A549 treated with CpdA at 1 μM for 4 hours (cell line): ENCODE measurements around the gene USHBP1. TPM values are rescaled to one million over a fixed set of nuclear protein-coding genes. Genes with fewer than 3 reads are reported as not detected.

Source experiments
- total RNA-seq: library from RNA; stranded (reverse); fragments of 200-300 nt; extraction: Qiagen RNA extraction; gene quantifications from 5 replicates; pipeline ENCODE4 v1.2.3, GENCODE V29; 2022; ENCODE audit warnings: low read depth

USHBP1 gene, protein sequence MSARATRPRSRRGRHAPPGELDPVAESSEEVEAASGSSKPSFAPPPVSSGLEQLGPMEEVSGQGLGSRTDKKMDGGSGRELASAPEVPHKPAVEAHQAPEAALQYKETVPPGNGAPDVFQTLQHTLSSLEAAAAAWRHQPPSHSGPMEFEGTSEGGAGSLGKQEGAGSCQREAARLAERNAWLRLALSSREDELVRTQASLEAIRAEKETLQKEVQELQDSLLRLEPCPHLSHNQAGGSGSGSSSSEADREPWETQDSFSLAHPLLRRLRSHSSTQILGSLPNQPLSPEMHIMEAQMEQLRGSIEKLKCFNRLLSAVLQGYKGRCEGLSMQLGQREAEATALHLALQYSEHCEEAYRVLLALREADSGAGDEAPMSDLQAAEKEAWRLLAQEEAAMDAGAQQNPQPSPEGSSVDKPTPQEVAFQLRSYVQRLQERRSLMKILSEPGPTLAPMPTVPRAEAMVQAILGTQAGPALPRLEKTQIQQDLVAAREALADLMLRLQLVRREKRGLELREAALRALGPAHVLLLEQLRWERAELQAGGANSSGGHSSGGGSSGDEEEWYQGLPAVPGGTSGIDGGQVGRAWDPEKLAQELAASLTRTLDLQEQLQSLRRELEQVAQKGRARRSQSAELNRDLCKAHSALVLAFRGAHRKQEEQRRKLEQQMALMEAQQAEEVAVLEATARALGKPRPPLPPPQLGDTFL
- not detected in 5 replicates for total RNA-seq

DNA sequence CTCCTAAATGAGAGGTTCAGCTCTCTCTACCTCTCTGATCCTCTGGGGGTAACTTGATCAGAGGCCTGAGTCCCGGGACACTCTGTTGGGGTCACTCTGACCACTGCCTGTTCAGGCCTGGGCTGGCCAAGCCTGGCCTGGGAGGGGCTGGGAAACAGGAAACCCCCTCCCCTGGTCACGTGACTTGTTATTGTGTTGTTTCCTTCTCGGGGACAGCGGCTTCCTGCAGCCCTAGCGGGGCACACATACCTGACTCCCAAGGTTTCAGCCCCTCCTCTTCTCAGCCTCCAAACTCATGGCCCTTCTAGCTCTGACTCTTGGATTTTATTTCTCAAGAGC, at the start of gene USHBP1:
Gene USHBP1 (minus strand): TSS at position 105 of the 339 bp plus-strand sequence. CDS start 446 bp downstream, outside the sequence.

DNA sequence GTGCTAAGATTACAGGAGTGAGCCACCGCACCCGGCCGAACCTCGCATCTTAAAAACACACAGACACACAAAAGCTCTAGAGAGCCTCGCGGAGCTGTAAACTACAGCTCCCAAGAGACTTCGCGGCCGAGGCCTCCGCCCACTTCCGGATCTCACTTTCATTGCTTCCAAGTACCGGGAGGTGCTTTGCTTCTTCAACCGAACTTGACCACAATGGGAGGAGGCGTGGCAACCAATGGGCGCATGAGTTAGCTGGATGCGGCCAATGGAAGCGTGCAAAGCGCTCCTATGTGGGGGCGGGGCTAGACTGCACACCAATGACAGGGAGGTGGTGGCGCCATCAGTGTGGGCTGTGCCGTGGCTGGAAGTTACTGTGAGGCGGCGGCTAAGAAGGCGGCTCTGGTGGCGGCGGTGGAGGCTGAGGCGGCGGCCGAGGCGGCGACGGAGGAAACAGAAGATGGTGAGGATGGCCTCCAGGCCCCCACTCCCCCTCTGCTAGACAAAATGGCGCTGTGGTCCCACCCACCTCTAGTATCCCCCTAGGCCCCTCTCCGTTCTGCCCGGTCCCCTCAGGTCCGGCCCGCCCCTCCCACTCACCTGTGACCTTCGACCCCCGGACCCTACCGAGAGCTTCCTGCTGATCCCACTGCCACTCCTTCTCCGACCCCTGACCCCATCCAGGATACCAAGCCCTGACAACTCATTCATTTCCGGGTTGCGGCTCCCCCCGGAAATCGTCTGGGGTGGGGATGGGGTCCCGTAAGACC, 44.8 kb upstream of the USHBP1 start, which contains the start of gene DDA1:
Gene DDA1 (plus strand): TSS at position 366 of the 767 bp plus-strand sequence. CDS start 92 bp downstream, at position 458.

DNA sequence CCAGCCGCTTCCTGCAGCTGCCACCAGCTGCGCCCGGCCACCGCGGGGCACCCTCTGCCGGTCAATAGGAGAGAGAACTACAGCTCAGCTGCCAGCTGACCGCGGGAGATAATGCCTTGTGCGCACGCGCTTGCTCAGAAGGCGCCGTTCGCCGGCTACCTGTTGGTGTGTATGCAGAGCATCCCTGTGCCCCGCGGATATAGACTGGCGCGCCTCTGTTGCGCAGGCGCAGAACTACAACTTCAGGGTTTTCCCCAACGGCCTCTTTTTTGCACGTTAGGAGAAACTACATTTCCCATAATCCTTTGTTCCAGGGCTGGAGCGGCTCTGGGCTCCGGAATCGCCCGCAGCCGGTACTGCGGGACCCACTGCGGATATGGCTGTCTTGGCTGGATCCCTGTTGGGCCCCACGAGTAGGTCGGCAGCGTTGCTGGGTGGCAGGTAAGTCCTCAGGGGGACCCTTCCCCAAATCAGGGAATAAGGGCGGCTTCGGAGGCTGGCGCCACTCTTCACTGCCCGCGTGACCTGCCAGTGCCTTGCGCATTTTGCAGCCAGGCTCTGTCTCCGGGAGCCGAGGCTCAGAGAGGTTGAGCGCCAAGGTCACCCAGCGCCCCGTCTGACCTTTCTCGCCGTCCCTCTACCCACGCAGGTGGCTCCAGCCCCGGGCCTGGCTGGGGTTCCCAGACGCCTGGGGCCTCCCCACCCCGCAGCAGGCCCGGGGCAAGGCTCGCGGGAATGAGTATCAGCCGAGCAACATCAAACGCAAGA, 41.2 kb upstream of the USHBP1 start, which contains the start of gene MRPL34:
Gene MRPL34 (plus strand): TSS at position 356 of the 768 bp plus-strand sequence. CDS start 21 bp downstream, at position 377.

DNA sequence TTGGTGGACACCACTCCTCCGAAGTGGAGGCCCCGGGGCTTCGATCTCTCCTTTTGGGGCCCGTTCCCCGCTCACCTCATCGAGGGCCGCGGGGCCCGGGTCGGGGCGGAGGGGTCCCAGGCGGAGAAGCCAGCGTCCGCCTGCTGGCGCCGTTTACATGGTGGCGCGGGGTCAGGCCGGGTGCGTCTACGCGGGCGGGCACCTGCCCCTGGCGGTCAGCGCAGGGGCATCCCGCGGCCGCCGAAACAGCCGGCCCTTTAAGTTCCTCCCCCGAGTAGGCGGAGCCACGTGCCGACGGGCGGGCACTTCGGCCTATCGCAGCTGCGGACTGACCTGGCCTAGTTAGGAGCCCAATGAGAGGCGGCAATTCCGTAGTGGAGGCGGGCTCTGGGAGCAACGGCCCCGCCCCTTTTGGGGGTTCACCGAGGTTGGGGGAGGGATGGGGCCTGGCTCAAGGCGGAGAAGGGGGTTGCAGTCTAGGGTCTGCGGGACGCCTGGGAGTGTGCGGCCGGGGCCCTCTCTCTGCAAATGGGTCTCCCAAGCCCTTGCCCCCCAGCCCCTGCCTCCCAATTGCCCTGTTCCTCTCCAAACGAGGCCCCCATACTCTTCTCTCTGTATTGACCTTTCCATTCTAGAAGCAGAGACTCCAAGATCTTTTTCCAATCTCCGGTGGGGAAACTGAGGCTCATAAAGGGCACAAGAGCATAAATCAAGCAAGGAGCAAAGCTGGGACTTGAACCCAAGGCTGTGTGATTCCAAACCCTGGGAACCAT, 38.8 kb upstream of the USHBP1 start, which contains the start of gene ABHD8:
Gene ABHD8 (minus strand): TSS at position 259 of the 773 bp plus-strand sequence. CDS start 1,809 bp downstream, outside the sequence.

DNA sequence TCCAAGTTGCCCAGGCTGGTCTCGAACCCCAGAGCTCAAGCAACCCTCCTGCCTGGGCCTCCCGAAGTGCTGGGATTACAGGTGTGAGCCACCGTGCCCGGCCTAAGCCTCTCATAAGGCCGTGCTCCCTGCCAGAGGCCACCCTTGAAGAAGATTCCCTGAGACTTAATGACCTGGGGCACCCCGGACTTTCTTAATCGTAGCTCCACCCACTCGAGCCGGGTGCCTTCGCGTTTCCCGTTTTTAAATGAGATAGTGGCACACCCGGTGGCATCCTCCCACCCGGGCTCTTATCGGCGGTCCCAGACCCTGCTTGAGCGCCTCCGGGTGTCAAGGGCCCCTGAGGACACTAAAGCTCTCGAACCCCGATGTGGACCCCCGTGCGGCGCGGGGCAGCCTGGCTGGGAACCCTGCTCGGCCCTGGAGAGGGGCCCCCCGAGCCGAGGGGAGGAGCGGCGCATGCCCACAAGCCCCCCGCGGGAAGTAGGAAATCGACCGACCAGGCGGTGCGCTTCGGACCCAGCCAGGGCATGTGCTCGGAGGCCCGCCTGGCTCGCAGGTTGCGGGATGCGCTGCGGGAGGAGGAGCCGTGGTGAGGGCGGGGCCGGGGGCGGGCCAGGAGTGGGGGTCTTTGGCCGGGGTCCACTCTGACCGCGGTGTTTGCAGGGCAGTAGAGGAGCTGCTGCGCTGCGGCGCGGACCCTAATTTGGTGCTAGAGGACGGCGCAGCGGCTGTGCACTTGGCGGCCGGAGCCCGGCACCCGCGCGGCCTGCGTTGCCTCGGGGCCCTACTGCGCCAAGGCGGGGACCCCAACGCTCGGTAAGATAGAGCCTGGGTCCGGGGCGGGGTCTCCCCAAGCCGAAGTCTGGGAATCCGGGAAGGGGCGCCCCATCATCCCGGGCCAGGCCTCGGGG, 17.1 kb upstream of the USHBP1 start, which contains the start of gene ANKLE1:
Gene ANKLE1 (plus strand): TSS at position 511 of the 914 bp plus-strand sequence. CDS start 20 bp downstream, at position 531.

DNA sequence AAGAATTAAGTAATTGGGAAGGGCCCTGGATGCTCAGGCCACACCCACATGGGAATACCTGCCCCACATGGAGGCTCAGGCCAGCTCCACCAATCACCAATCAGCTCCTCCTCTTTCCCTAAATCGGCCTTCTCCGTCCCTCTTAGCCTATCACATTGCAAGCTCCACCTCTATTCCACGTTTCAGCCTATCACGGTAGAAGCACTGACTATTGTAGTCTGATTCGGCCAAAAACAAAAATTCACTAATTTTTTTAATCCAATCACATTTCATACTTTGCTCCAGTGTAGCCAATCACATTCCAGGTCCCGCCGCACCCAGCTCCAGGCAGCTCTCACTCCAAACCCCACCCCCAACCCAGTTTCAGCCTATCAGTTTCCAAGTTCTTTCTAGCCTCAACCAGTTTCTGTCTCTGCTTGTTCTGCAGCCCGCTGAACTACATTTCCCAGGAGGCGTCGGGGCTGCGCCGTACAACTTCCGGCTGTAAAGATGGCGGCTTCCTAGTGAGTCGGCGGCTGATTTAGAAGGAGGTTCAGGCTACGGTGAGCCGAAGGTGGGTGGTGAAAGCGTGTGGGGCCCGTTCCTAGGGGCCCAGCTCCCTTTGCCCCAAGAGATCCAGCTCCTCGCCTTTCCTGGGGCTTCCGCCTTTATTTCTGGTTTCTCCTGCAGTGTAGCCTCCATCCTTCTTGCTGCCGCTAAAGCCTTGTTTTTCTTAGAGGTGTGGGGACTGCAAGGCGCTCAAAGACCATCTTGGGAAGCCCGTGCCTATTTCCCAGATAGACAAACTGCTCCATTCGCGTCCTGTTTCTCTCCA, 2.6 kb upstream of the USHBP1 start, which contains the start of gene BABAM1:
Gene BABAM1 (plus strand): TSS at position 469 of the 814 bp plus-strand sequence. CDS start 1,364 bp downstream, outside the sequence.

DNA sequence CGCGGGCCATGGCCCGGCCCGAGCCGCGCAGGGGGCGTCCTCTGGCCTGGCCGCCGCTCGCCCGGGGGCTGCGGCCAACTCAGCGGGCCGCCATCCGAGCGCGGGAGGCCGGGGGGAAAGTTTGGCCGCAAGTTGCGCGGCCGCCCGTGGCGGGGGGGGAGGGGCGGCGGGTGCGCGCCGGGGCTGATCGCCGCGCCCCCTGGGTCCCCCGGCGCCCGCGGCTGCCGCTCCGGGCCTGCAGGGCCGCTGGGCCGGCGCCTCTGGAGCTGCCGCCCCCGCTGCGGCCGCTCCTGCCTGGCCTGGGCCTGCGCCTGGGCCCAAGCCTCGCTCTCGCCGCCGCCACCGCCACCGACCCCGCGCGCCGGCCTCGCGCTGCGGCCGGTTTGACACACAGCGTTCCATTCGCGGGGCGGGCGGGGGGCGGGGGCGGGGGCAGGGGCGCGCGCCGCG, 19.0 kb downstream of the USHBP1 start, which contains the start of gene NR2F6:
Gene NR2F6 (minus strand): TSS at position 385 of the 450 bp plus-strand sequence. CDS start 699 bp downstream, outside the sequence.

DNA sequence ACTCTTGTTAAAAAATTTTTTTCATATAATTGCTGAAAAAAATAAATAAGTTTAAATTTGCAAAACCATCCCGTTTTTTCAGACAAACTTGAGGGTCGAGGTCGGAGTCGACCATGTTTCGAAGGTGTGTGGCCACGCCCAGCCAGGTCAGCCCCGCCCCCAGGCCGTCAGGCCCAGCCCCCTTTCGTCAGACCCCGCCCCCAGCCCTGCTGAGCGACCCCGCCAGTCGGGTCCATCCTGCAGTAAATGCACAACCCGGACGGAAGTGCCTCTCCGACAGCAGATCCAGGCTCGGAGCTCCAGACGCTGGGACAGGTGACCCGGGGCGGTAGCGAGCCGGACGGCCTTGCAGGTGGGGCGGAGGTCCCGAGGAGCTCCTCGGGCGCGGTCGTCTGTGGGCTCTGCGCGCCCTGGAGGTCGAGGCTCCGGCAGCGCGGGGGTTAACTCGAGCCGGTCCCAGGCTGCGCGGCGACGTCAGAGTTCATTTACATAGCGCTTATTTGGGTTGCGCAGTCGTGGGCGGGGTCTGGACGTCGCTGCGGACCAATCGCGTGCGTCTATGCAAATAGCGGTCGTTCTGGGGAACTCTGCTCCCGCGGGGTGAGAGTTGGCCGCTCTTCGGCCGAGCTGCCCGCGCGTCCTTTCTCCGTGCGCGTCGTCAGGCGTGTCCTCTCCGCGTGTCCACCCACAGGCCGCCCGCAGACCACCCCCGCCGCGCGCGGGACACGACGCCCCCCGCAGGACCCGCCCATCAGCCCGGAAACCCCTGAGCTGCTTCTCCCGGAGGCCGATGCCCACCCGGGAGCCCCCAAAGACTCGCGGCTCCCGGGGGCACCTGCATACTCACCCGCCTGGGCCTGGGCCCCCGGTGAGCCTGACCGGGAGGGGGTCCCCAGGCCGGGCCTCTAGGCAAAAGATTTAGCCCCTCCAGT, 38.3 kb downstream of the USHBP1 start, which contains the start of gene OCEL1:
Gene OCEL1 (plus strand): TSS at position 225 of the 932 bp plus-strand sequence. CDS start 22 bp downstream, at position 247.

DNA sequence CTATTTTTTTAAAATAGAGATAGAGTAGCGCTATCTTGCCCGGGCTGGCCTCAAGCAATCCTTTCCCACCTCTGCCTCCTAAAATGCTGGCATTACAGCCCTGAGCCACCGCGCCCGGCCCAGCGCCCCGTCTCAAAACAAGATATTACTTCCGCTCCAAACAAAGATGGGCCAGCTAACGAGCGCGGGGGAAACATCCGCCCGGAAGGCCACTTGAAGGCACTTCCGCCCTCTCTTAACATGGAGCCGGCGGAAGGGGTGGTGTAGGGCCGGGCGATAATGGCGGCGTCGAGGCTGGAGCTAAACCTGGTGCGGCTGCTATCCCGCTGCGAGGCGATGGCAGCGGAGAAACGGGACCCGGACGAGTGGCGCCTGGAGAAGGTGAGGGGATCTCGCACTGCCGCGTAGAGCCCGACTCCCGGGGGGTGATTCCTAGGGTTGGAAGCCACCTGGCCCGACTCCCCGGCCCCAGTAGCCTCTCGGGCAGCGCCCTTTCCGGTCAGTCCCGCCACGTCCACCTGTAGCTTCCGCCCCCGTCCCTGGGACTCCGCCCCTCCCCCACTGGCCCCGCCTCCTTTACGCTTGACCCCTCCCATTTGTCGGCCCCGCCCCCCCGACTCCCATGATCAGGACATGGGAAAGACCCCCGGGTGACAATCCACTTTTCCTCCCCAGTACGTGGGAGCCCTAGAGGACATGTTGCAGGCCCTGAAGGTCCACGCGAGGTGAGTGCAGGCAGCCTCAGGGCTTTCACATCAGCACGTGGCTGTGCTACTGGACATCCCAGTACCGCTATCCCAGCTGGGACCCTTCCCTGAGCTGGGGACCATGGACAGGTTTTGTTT, 49.2 kb downstream of the USHBP1 start, which contains the start of gene USE1:
Gene USE1 (plus strand): TSS at position 231 of the 845 bp plus-strand sequence. CDS start 49 bp downstream, at position 280.

Other genes with a start within 250 kb of the USHBP1 start
- gene CPAMD8, start 237.9 kb downstream of the USHBP1 start, total RNA-seq = 0.02 to 0.52 TPM (median 0.10 TPM) in 4 of 5 replicates, not detected in the other
- gene HAUS8, start 189.3 kb downstream of the USHBP1 start, total RNA-seq = 13.3 to 16.4 TPM (median 15.0 TPM) in 5 replicates
- gene MYO9B, start 189.0 kb downstream of the USHBP1 start, total RNA-seq = 31.7 to 40.7 TPM (median 34.0 TPM) in 5 replicates
- gene USE1, start 49.4 kb downstream of the USHBP1 start, total RNA-seq = 13.2 to 17.2 TPM (median 16.4 TPM) in 5 replicates
- 9.6 to 12.2 TPM (median 12.0 TPM) in 5 replicates for gene OCEL1, start 38.5 kb downstream of the USHBP1 start, total RNA-seq
- 23.8 to 61.8 TPM (median 55.3 TPM) in 5 replicates for gene NR2F6, start 18.8 kb downstream of the USHBP1 start, total RNA-seq
- gene BABAM1, start 2.7 kb upstream of the USHBP1 start, total RNA-seq = 61.0 to 67.8 TPM (median 65.2 TPM) in 5 replicates
- gene ANKLE1, start 17.2 kb upstream of the USHBP1 start, total RNA-seq = 0.30 to 0.94 TPM (median 0.66 TPM) in 5 replicates
- 2.6 to 3.8 TPM (median 3.4 TPM) in 5 replicates for gene ABHD8, start 38.7 kb upstream of the USHBP1 start, total RNA-seq
- gene MRPL34, start 41.1 kb upstream of the USHBP1 start, total RNA-seq = 69.3 to 104 TPM (median 95.7 TPM) in 5 replicates
- gene DDA1, start 44.8 kb upstream of the USHBP1 start, total RNA-seq = 66.5 to 75.4 TPM (median 69.7 TPM) in 5 replicates
- gene ANO8, start 70.1 kb upstream of the USHBP1 start, total RNA-seq = 2.8 to 4.7 TPM (median 4.0 TPM) in 5 replicates
- gene GTPBP3, start 72.8 kb upstream of the USHBP1 start, total RNA-seq = 15.7 to 23.4 TPM (median 21.9 TPM) in 5 replicates
- not detected in 5 replicates for gene PLVAP, start 112.6 kb upstream of the USHBP1 start, total RNA-seq
- gene CCDC194, start 129.5 kb upstream of the USHBP1 start, total RNA-seq = not detected in 5 replicates
- gene BST2, start 140.9 kb upstream of the USHBP1 start, total RNA-seq = 0.10 to 0.14 TPM in 2 of 5 replicates, not detected in the others
- 28.2 to 42.0 TPM (median 39.8 TPM) in 5 replicates for gene MVB12A, start 155.3 kb upstream of the USHBP1 start, total RNA-seq
- gene TMEM221, start 183.9 kb upstream of the USHBP1 start, total RNA-seq = 0.56 to 0.92 TPM (median 0.74 TPM) in 5 replicates
- gene NXNL1, start 196.2 kb upstream of the USHBP1 start, total RNA-seq = not detected in 5 replicates
- gene SLC27A1, start 205.8 kb upstream of the USHBP1 start, total RNA-seq = 2.0 to 3.4 TPM (median 2.8 TPM) in 5 replicates
- 43.1 to 77.3 TPM (median 74.1 TPM) in 5 replicates for gene PGLS, start 246.9 kb upstream of the USHBP1 start, total RNA-seq